Globus pallidus (tissue), 1 donor: ENCODE results near the gene KIAA1586.

ENCODE experiments used
- DNase-seq: peaks from one replicate; pipeline ENCODE4 v3.0.0-alpha.2; 2015; ENCODE audit warnings: low spot score

The KIAA1586 gene

DNA sequence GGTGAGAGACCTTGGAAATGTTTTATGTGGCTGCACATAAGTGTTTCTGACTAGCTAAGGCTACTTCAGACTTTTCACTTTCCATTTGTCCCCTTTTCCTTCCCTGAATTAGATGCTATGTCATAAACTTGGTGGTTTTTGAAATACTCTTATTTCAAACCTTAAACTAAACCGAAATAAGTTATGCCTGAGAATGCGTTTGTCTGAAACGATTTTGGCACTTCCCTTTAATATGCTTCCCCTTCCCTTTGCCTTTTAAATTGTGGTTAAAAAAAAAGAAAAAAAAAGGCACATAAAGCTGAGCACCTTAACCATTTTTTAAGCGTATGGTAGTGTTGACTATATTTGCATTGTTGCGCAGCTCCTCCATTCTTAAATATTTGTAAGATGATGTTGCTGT is 57.8 kb downstream of the KIAA1586 start:
- no peak for DNase-seq
